ENCODE data around the gene CASK.

The CASK gene

GRCh38 chrX:41716222-41716621 lies 207.1 kb downstream of the CASK start:
- no peak for ATAC-seq

GRCh38 chrX:41711021-41711667 lies 212.2 kb downstream of the CASK start:
- no peak for ATAC-seq

More at GRCh38 chrX:41716222-41716621, 207.1 kb downstream of the CASK start:
- TF ChIP-seq BACH2 (CRISPR knock-in tag; IDR thresholded peaks at IDR 0.05; ENCODE audit: borderline replicate concordance) (no peak), CSRNP3 (CRISPR knock-in tag; IDR thresholded peaks at IDR 0.05) (no peak), CREB5 (CRISPR knock-in tag; IDR thresholded peaks at IDR 0.05; ENCODE audit: low read depth) (no peak), RARB (CRISPR knock-in tag; IDR thresholded peaks at IDR 0.05) (no peak), ZNF70 (CRISPR knock-in tag; IDR thresholded peaks at IDR 0.05) (no peak), PATZ1 (CRISPR knock-in tag; IDR thresholded peaks at IDR 0.05; ENCODE audit: borderline replicate concordance) (no peak), ISL1 (CRISPR knock-in tag; IDR thresholded peaks at IDR 0.05) (no peak)

More at GRCh38 chrX:41711021-41711667, 212.2 kb downstream of the CASK start:
- no peak for TF ChIP-seq PATZ1 (CRISPR knock-in tag; IDR thresholded peaks at IDR 0.05; ENCODE audit: borderline replicate concordance)
- no peak for TF ChIP-seq ZNF565 (CRISPR knock-in tag; conservative IDR thresholded peaks at IDR 0.05; ENCODE audit: low read depth)
- no peak for TF ChIP-seq CREB5 (CRISPR knock-in tag; IDR thresholded peaks at IDR 0.05; ENCODE audit: low read depth)
- no peak for TF ChIP-seq TSHZ2 (CRISPR knock-in tag; IDR thresholded peaks at IDR 0.05)
- TF ChIP-seq ESRRG (CRISPR knock-in tag; IDR thresholded peaks at IDR 0.05) = no peak
- no peak for TF ChIP-seq ZC3H10 (CRISPR knock-in tag; IDR thresholded peaks at IDR 0.05)
- TF ChIP-seq TCF4 (CRISPR knock-in tag; IDR thresholded peaks at IDR 0.05; ENCODE audit: borderline replicate concordance) = no peak
- TF ChIP-seq ARNTL (CRISPR knock-in tag; IDR thresholded peaks at IDR 0.05; ENCODE audit: borderline replicate concordance, low read depth) = no peak
- no peak for TF ChIP-seq RARB (CRISPR knock-in tag; IDR thresholded peaks at IDR 0.05)
- no peak for TF ChIP-seq BACH2 (CRISPR knock-in tag; IDR thresholded peaks at IDR 0.05; ENCODE audit: borderline replicate concordance)

Data from SK-N-SH treated with all-trans-retinoic acid at 6 μM for 48 hours (cell line).